Uterus (tissue), 2 donors: ENCODE measurements around the gene ENHO.

Experiments used
- POLR2A ChIP-seq, 2 donors: fragments of 450-650 bp; IDR thresholded peaks; one replicate each; pipeline ENCODE4 v1.6.1; 2016; ENCODE audit warnings: antibody characterized with exemption in 2 of 2, mild to moderate bottlenecking in 1 of 2, moderate library complexity in 1 of 2
- TF ChIP-seq, protein P1 (sequence below), 4 experiments: fragments of 200-600 bp in 2 of 4; fragments of 450-650 bp in 2 of 4; sonication (generic) in 2 of 4; IDR thresholded peaks; one replicate each; pipeline ENCODE4 v1.5.1; 2016 to 2019; ENCODE audit warnings: antibody characterized with exemption in 4 of 4, mild to moderate bottlenecking in 2 of 4, moderate library complexity in 1 of 4

DNA sequence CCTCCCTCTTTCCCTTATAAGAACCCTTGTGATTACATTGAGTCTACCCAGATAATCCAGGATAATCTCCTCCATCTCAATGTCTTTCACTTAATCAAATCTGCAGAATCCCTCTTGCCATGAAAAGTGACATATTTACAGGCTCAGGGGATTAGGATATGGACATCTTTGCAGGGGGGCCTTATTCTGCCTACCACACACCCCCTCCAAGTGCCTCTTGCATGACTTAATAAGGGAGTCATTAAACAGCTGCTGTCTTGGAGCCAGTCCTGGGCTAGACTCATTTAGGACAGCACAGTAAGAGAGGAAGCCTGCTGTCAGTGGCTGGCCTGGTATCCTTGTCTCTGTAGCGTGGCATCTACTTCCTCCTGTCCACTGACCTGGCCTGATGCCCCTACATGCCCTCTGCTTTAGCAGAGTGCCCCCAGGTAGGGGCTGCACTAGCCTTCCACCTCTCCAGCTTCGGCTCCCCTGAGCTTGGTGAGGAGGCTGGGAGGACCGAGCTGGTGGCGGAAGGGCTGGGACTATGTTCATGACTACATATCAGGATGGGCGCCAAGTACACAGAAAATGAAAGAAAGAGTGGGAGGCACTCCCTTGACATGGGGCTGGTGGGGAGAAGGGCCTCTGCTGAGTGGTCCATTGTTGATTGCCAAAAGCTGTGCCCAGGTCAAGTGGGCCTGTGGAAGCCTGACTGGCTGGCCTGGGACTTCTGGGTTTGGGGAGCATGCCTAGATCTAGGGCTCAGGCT, 17.2 kb downstream of the ENHO start:
- TF ChIP-seq, protein P1, sequence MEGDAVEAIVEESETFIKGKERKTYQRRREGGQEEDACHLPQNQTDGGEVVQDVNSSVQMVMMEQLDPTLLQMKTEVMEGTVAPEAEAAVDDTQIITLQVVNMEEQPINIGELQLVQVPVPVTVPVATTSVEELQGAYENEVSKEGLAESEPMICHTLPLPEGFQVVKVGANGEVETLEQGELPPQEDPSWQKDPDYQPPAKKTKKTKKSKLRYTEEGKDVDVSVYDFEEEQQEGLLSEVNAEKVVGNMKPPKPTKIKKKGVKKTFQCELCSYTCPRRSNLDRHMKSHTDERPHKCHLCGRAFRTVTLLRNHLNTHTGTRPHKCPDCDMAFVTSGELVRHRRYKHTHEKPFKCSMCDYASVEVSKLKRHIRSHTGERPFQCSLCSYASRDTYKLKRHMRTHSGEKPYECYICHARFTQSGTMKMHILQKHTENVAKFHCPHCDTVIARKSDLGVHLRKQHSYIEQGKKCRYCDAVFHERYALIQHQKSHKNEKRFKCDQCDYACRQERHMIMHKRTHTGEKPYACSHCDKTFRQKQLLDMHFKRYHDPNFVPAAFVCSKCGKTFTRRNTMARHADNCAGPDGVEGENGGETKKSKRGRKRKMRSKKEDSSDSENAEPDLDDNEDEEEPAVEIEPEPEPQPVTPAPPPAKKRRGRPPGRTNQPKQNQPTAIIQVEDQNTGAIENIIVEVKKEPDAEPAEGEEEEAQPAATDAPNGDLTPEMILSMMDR (IDR thresholded peaks at IDR 0.05): no peak
- no peak for TF ChIP-seq POLR2A (IDR thresholded peaks at IDR 0.05)
